NOMO-1 treated with DMSO at 0.1 percent for 48 hours (cell line): ENCODE measurements around the gene PON1.

Experiments
- DNase-seq: peaks from one replicate; lab custom pipeline; 2025; ENCODE audit not compliant: unreplicated experiment; lab: John Stamatoyannopoulos, UW

The PON1 gene

DNA sequence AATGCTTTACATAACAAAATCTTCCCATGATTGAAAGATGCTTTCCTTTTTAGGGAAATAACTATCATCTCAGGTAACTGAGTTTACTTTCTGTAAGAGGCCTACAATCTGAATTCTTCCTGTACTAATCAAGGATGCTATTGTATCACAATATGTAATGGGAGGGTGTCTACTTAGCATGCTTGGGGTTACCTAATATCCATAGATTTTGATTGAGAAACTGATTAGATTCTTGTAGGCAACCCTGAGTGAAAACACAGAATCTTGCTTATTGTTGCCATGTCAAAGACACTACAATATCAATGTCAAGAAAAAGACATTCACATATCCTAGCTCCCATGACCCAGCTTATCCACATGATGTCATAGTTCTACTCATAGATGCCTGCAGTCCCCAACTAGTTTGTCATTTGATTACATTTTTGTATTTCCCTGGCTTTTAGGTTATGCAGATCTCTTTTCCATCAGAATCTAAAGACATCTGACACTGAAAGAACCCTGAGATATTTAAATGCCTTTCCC lies 62.4 kb downstream of the PON1 start:
- DNase-seq: no peak

DNA sequence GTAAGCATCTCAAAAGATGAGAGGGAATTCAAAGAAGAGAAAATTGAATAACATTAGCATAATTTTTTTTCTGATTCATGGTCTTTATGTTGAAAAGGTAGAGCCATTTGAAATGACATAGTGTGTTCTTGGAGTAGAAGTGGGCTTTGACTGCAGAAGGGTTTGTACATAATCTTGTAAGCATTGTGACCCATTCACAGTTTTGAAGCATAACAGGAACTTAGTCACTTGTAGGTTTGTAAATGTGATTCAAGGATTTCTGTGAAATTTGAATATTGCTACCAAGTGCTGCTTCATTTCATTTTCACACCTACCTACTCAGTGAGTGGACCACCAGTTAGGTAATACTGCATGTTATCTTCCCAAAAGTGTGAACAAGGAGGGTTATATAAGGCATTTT lies 68.6 kb downstream of the PON1 start:
- no peak for DNase-seq

DNA sequence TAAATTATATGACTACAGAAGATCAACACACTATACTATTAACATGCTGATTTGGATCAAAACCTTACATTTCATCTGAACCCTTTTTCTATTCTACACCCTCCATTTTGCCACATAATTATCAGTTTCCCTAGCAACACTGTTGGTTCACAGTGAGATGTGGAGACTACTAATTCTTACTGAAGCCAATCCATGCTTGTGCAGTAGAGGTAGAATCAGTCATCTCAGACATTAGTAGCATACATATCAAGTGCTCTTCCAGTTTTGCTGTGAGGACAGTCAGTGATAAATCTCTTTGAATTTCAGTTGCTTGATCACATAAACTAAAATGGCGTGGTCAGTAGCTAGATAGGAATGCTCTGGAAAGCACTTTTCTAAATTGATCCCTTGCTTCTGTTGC lies 70.3 kb downstream of the PON1 start:
- no peak for DNase-seq

DNA sequence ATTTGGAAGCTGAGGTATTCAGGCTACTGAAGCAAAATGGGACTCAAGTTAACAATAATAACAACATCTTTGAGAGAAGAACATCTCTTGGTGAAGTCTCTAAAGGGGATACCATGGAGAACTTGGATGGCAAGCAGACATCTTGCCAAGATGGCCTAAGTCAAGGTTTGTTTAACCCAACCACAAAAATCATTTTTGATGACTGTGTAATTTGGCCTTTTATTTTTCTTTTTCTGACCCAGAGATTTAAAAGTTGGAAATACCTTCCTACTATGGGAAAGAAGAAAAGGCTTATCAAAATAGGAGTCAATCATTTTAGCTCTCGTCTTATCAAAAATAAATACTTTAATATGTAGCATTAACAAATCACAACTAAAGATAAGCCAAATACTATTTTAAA lies 72.4 kb downstream of the PON1 start:
- no peak for DNase-seq

GRCh38 chr7:95250571-95250970 lies 73.8 kb downstream of the PON1 start:
- DNase-seq: no peak
